ENCODE results near the gene IL17RE. TPM values are rescaled to one million over a fixed set of nuclear protein-coding genes. Genes with fewer than 3 reads are reported as not detected.

Gene IL17RE
- total RNA-seq, 4 donors from 2014 or later = 49.2 to 116 (median 77.8) TPM

DNA sequence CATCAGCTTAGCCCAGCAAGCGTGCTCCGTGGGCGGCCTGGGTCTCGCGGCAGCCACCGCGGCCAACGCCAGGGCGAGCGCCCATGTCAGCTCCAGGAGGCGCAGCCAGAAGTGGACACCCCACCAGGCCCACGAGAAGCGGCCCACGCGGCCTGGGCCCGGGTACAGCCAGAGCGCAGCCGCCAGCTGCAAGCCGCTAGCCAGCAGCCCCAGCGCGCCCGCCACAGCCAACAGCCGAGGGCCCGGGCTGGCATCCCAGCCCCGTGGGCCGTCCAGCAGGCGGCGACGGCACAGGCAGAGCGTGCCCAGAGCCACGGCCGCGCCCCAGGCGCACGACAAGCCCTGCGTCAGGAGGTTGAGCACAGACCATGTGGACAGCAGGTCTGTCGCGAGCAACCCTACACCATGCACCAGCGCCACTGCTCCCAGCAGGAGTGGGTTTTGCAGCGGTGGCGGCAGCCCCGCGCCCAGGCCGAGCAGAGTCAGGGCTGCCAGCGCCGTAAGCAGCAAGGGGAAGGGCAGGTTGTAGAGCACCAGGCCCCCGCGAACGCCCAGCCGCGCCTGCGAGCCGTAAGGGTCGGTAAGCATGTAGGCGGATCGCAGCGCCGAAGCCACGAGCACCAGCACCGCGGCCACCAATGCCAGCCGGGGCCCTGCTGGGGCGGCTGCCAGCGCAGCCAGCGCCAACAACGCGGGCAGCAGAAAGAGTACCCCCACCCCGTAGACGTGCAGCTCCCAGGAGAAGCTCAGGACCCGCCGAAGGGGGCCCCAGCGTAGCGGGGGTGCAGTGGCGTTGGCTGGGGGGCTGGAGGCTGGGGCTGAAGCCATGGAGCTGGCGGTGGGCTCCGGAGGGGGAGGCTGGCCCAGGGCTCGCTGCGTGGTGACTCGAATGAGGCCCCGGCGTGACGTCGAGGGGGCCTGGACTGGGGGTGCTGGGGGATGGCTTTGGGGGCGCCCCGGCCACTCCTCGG is 44.7 kb downstream of the IL17RE start:
- 53% methylated on average over 15 of the region's 86 CpGs for WGBS
- Histone ChIP-seq H3K36me3 (peaks cover 14% of the 10 kb centered on the region), H3K9me3 (no peaks in the 10 kb centered on the region), H3K27ac (peak overlapping the region; percentile 74), H3K4me1 (peaks cover 31% of the 10 kb centered on the region), H3K4me3 (peak overlapping the region; percentile 54), H3K27me3 (no peaks in the 10 kb centered on the region)
- TF ChIP-seq POLR2AphosphoS5 (IDR thresholded peaks at IDR 0.05) = peak in 1 of 3 donors; percentile 20
- TF ChIP-seq EP300 (IDR thresholded peaks at IDR 0.05) = no peak
- TF ChIP-seq, protein P1, sequence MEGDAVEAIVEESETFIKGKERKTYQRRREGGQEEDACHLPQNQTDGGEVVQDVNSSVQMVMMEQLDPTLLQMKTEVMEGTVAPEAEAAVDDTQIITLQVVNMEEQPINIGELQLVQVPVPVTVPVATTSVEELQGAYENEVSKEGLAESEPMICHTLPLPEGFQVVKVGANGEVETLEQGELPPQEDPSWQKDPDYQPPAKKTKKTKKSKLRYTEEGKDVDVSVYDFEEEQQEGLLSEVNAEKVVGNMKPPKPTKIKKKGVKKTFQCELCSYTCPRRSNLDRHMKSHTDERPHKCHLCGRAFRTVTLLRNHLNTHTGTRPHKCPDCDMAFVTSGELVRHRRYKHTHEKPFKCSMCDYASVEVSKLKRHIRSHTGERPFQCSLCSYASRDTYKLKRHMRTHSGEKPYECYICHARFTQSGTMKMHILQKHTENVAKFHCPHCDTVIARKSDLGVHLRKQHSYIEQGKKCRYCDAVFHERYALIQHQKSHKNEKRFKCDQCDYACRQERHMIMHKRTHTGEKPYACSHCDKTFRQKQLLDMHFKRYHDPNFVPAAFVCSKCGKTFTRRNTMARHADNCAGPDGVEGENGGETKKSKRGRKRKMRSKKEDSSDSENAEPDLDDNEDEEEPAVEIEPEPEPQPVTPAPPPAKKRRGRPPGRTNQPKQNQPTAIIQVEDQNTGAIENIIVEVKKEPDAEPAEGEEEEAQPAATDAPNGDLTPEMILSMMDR (IDR thresholded peaks at IDR 0.05) = peak; percentile 22 to 70
- TF ChIP-seq POLR2A (IDR thresholded peaks at IDR 0.05) = no peak
- DNase-seq (ENCODE audit: low spot score in 2 of 2) = peak; percentile 72 to 83

DNA sequence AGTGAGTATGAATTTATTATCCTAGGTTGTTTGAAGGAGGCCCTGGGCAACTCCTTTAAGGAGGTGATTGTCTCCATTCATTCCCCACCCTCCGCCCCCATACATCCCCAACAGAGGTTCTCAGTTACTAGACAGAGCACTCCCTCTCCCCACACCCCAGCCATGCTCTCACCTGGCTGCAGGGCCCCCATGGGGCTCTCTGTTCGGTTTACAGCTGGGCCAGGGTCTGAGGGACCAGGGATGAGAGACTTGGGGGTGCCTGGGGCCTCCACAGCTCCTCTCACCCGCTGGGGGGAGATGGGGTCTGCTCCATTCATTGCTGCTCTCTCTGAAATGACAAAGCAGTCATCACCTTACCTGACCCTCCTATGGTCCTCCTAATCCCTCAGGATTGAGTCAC is 45.9 kb downstream of the IL17RE start:
- Histone ChIP-seq H3K4me1 (peaks cover 34% of the 10 kb centered on the region), H3K27me3 (no peaks in the 10 kb centered on the region), H3K4me3 (no peak overlapping the region), H3K36me3 (peaks cover 9% of the 10 kb centered on the region), H3K27ac (no peak overlapping the region), H3K9me3 (no peaks in the 10 kb centered on the region)
- 75% methylated on average over 3 of the region's 3 CpGs for WGBS
- TF ChIP-seq, protein P1 (IDR thresholded peaks at IDR 0.05) = no peak
- TF ChIP-seq EP300 (IDR thresholded peaks at IDR 0.05) (no peak), POLR2A (IDR thresholded peaks at IDR 0.05) (no peak), POLR2AphosphoS5 (IDR thresholded peaks at IDR 0.05) (no peak)
- no peak for DNase-seq (ENCODE audit: low spot score in 2 of 2)

DNA sequence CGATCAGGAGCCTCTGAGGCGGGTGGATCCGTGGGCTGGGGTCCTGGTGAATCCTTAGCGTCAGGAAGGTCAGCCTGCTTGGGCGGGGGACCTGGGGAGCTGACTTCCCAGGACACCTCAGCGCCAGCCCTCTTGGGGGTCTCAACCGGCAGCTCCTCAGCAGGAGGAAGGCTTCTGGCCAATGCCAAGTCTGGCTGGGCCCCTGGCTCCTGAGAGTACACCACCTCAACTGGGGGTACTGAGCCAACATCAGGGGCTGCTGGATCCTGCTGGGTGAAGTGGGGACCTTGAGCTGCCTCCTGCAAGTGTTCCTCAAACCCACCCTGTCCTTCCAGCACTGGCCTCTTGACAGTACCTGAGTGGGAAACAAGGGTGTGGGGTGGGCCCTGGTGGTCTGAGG is 46.5 kb downstream of the IL17RE start:
- WGBS = 100% methylated on average over 7 of the region's 7 CpGs
- no peak overlapping the region for H3K27ac ChIP-seq
- H3K9me3 ChIP-seq = no peaks in the 10 kb centered on the region
- no peak overlapping the region for H3K4me3 ChIP-seq
- no peaks in the 10 kb centered on the region for H3K27me3 ChIP-seq
- TF ChIP-seq POLR2A (IDR thresholded peaks at IDR 0.05) = no peak
- no peak for TF ChIP-seq EP300 (IDR thresholded peaks at IDR 0.05)
- no peak for TF ChIP-seq POLR2AphosphoS5 (IDR thresholded peaks at IDR 0.05)
- TF ChIP-seq, protein P1 (IDR thresholded peaks at IDR 0.05) = no peak
- peaks cover 8% of the 10 kb centered on the region for H3K36me3 ChIP-seq
- H3K4me1 ChIP-seq = peaks cover 34% of the 10 kb centered on the region
- no peak for DNase-seq (ENCODE audit: low spot score in 2 of 2)

DNA sequence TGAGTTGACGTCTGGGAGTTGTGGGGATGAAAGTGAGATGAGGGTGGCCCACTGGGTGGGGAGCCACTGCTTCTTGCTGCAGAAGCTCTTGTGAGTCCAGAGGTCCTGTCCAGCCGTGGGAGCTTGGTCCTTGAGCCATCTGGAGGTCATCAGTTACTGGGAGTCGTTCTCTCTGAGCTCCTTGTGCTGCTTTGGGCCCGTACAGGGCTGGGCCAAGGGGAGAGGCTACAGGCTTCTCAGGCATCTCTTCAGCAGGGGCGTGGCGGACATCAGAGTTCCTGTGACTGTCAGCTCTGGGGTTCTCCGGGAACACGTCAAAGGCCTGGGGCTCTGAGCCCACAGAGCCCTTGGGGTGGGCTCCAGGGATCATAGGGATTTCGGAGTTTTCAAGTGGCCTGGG is 47.0 kb downstream of the IL17RE start:
- peak in 1 of 2 donors; percentile 64 for DNase-seq (ENCODE audit: low spot score in 2 of 2)
- TF ChIP-seq EP300 (IDR thresholded peaks at IDR 0.05) (no peak), POLR2A (IDR thresholded peaks at IDR 0.05) (no peak)
- Histone ChIP-seq H3K4me3 (no peak overlapping the region), H3K27ac (no peak overlapping the region), H3K4me1 (peaks cover 34% of the 10 kb centered on the region), H3K36me3 (peaks cover 4% of the 10 kb centered on the region), H3K9me3 (no peaks in the 10 kb centered on the region), H3K27me3 (no peaks in the 10 kb centered on the region)
- 83% methylated on average over 1 of the region's 9 CpGs for WGBS

DNA sequence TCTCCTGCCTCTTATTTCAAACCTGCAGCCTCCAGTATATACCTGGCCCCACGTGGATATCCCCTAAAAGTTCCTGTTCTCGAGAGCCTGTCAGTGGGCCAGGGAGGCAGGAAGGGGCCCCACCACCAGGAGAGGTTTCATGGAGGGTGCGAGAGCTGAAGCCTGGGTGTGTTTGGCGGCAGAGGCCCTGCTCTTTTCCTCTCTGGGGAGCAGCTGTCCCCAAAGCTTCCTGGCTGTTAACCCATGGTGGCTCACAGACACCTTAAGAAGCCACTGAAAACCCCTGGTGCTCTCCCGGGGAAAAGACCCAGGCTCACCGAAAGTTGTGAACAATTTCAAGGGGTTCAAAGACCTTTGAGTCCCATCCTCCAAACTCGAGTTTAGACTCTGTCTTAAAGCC is 48.5 kb downstream of the IL17RE start:
- Histone ChIP-seq H3K9me3 (no peaks in the 10 kb centered on the region), H3K4me1 (peaks cover 31% of the 10 kb centered on the region), H3K4me3 (no peak overlapping the region), H3K27me3 (no peaks in the 10 kb centered on the region), H3K27ac (no peak overlapping the region), H3K36me3 (peaks cover 4% of the 10 kb centered on the region)
- 41% methylated on average over 6 of the region's 7 CpGs for WGBS
- no peak for DNase-seq (ENCODE audit: low spot score in 2 of 2)
- TF ChIP-seq POLR2A (IDR thresholded peaks at IDR 0.05) (no peak), EP300 (IDR thresholded peaks at IDR 0.05) (no peak), POLR2AphosphoS5 (IDR thresholded peaks at IDR 0.05) (no peak)
- TF ChIP-seq, protein P1 (IDR thresholded peaks at IDR 0.05) = no peak
